Breast epithelium (tissue), 3 donors: ENCODE data around the gene KBTBD4.

Source experiments
- CTCF ChIP-seq, 3 donors: fragments of 450-650 bp; IDR thresholded peaks; one replicate each; pipeline ENCODE4 v1.5.1; 2016 to 2017; ENCODE audit warnings: antibody characterized with exemption in 3 of 3, mild to moderate bottlenecking in 3 of 3, moderate library complexity in 3 of 3
- POLR2A ChIP-seq: fragments of 450-650 bp; IDR thresholded peaks from one replicate; pipeline ENCODE4 v1.6.1; 2016; ENCODE audit warnings: antibody characterized with exemption, mild to moderate bottlenecking, moderate library complexity

GRCh38 chr11:47572715-47573255 is 6.0 kb downstream of the KBTBD4 start:
- TF ChIP-seq POLR2A = no peak
- TF ChIP-seq CTCF (IDR thresholded peaks at IDR 0.05) = no peak
